HepG2 (cell line): ENCODE data around the gene LAMA1. TPM values are rescaled to one million over a fixed set of nuclear protein-coding genes. Genes with fewer than 3 reads are reported as not detected.

Experiments
- ATAC-seq: fragments of 200-7000 bp; cut with Tn5 transposase; 3 replicates; pipeline ENCODE4 v1.9.1; 2020; ENCODE audit warnings: mild to moderate bottlenecking, moderate library complexity
- BruUV-seq: library from RNA; stranded (reverse); fragments of 400-500 nt; replicated peaks from 2 replicates; lab custom pipeline; 2021; lab: Mats Ljungman, UMichigan
- CTCF ChIA-PET: fragments of 300-600 bp; formaldehyde crosslinking; extraction: SDS; loops from one replicate; lab custom pipeline; 2021; ENCODE audit warnings: low total read pairs, inconsistent platforms, low intra/inter-chr PET ratio; lab: Yijun Ruan, JAX
- POLR2A ChIA-PET: fragments of 350-600 bp; sonication (Branson Sonifier 250); formaldehyde crosslinking; loops from one replicate; lab custom pipeline; 2020; ENCODE audit warnings: antibody characterized with exemption, inconsistent platforms; lab: Yijun Ruan, JAX
- DNase-seq: peaks from one replicate; pipeline ENCODE4 v3.0.0-alpha.2; 2015; ENCODE audit warnings: low spot score
- FAIRE-seq: peaks from 3 replicates; lab custom pipeline; 2011; peaks lifted over from hg19 to GRCh38; lab: Jason Lieb, UNC
- H2AFZ ChIP-seq: one replicate; pipeline ENCODE4 v1.6.1; 2011; ENCODE audit warnings: low read length, inconsistent platforms
- H3K27ac ChIP-seq: fragments of 300-600 bp; 3 replicates; pipeline ENCODE4 v1.8.0; 2011; ENCODE audit warnings: mixed run types, mild to moderate bottlenecking, mixed read lengths, low read length, inconsistent platforms; ENCODE audit not compliant: insufficient read depth; ENCODE audit errors: extremely low read length
- H3K27me3 ChIP-seq, 2 experiments: fragments of 200-600 bp in 1 of 2; 2 replicates in 1 of 2; 3 replicates in 1 of 2; pipeline versions ENCODE4 v1.6.0 to v1.8.0; 2011; ENCODE audit warnings: low read length in 2 of 2, mild to moderate bottlenecking in 2 of 2, moderate library complexity in 2 of 2, inconsistent platforms in 1 of 2; ENCODE audit not compliant: insufficient read depth in 2 of 2, control insufficient read depth in 1 of 2
- H3K36me3 ChIP-seq, 2 experiments: fragments of 200-600 bp in 1 of 2; replicated peaks in 1 of 2; 2 replicates in 1 of 2; 3 replicates in 1 of 2; pipeline versions ENCODE4 v1.5.1 to v1.8.0; 2011; ENCODE audit warnings: low read length in 2 of 2, inconsistent platforms in 1 of 2; ENCODE audit not compliant: insufficient read depth in 2 of 2, control insufficient read depth in 1 of 2
- H3K4me1 ChIP-seq: 2 replicates; pipeline ENCODE4 v1.5.1; 2012; ENCODE audit warnings: low read length, inconsistent platforms; ENCODE audit not compliant: insufficient read depth
- H3K4me2 ChIP-seq: 2 replicates; pipeline ENCODE4 v1.6.0; 2011; ENCODE audit warnings: low read depth, low read length, inconsistent platforms
- H3K4me3 ChIP-seq, 3 experiments: fragments of 200-600 bp in 1 of 3; sonication (generic), shearing (Covaris generic) in 1 of 3; replicated peaks in 1 of 3; 2 replicates each; pipeline ENCODE4 v1.5.1; 2011 to 2016; ENCODE audit warnings: low read length in 3 of 3, inconsistent platforms in 2 of 3, low read depth in 2 of 3, mild to moderate bottlenecking in 2 of 3, control low read depth in 1 of 3, mixed read lengths in 1 of 3; ENCODE audit not compliant: insufficient read depth in 1 of 3
- H3K79me2 ChIP-seq: one replicate; pipeline ENCODE4 v1.6.1; 2011; ENCODE audit warnings: low read length, inconsistent platforms; ENCODE audit not compliant: insufficient read depth
- H3K9ac ChIP-seq: 2 replicates; pipeline ENCODE4 v1.6.0; 2011; ENCODE audit warnings: mild to moderate bottlenecking, low read depth, low read length, inconsistent platforms; ENCODE audit not compliant: insufficient read depth
- H3K9me3 ChIP-seq: 2 replicates; pipeline ENCODE4 v1.5.1; 2012; ENCODE audit warnings: mild to moderate bottlenecking, low read length
- H4K20me1 ChIP-seq: 2 replicates; pipeline ENCODE4 v1.6.0; 2011; ENCODE audit warnings: inconsistent platforms, mild to moderate bottlenecking, low read length, moderate library complexity; ENCODE audit not compliant: insufficient read depth
- GATAD1 ChIP-seq: IDR thresholded peaks from 2 replicates; pipeline ENCODE4 v1.6.1; 2016; ENCODE audit warnings: missing genetic modification reagents, missing compliant biosample characterization
- HDAC1 ChIP-seq: sonication (generic); formaldehyde crosslinking; IDR thresholded peaks from 2 replicates; pipeline ENCODE4 v1.5.1; 2020; ENCODE audit warnings: mild to moderate bottlenecking, missing genetic modification reagents
- MATR3 ChIP-seq: sonication (generic); formaldehyde crosslinking; IDR thresholded peaks from 2 replicates; pipeline ENCODE4 v1.4.0; 2020; ENCODE audit warnings: missing genetic modification reagents
- MNT ChIP-seq: fragments of 450-650 bp; IDR thresholded peaks from 2 replicates; pipeline ENCODE4 v1.6.1; 2016
- ZBTB7A ChIP-seq: sonication (generic); formaldehyde crosslinking; IDR thresholded peaks from 2 replicates; pipeline ENCODE4 v1.8.0; 2022; ENCODE audit warnings: mild to moderate bottlenecking, missing genetic modification reagents
- ZMYM2 ChIP-seq: sonication (generic); formaldehyde crosslinking; IDR thresholded peaks from 2 replicates; pipeline ENCODE4 v1.8.0; 2022; ENCODE audit warnings: mild to moderate bottlenecking, missing genetic modification reagents
- ZNF331 ChIP-seq: sonication (generic); formaldehyde crosslinking; IDR thresholded peaks from 2 replicates; pipeline ENCODE4 v1.4.0; 2020; ENCODE audit warnings: missing genetic modification reagents
- ZNF382 ChIP-seq: sonication (generic); formaldehyde crosslinking; IDR thresholded peaks from 2 replicates; pipeline ENCODE4 v1.5.0; 2020; ENCODE audit warnings: missing genetic modification reagents, mild to moderate bottlenecking, borderline replicate concordance
- ZNF563 ChIP-seq: sonication (generic); formaldehyde crosslinking; IDR thresholded peaks from 2 replicates; pipeline ENCODE4 v1.8.0; 2022; ENCODE audit warnings: mild to moderate bottlenecking, moderate library complexity, missing genetic modification reagents
- ZNF570 ChIP-seq: sonication (generic); formaldehyde crosslinking; IDR thresholded peaks from 2 replicates; pipeline ENCODE4 v1.4.0; 2020; ENCODE audit warnings: mild to moderate bottlenecking, missing genetic modification reagents, borderline replicate concordance
- ZNF670 ChIP-seq: sonication (generic); formaldehyde crosslinking; IDR thresholded peaks from 2 replicates; pipeline ENCODE4 v1.8.0; 2022; ENCODE audit warnings: mild to moderate bottlenecking, missing genetic modification reagents, borderline replicate concordance
- WGBS: methylation state at CpG from one replicate; pipeline ENCODE4 v1.1.6; 2017; ENCODE audit warnings: low lambda C conversion rate; 5-methylcytosine and 5-hydroxymethylcytosine counted together
- in situ Hi-C: cut with HindIII; loops from 2 replicates; pipeline ENCODE4 v1.10.0; 2017; ENCODE audit warnings: low pct_unique_long_range_greater_than_20kb; ENCODE audit not compliant: extremely low pct_ligation_motif_present
- intact Hi-C: fragments of 100-400 bp; cut with micrococcal nuclease; formaldehyde crosslinking; loops from one replicate; pipeline ENCODE4 v1.10.0; 2022; ENCODE audit not compliant: unreplicated experiment
- polyA plus RNA-seq, 8 experiments: library from polyadenylated mRNA; depleted of rRNA in 3 of 8; stranded (reverse) in 7 of 8; unstranded in 1 of 8; fragments of >200 nt; fragmentation: Illumina TruSeq in 4 of 8; extraction: Trizol in 4 of 8; gene quantifications; 2 replicates each; pipeline versions ENCODE4 v1.2.1 to v1.2.3, GENCODE V29; 2011 to 2016; ENCODE audit warnings: low read depth in 4 of 8, missing spikeins in 1 of 8, mixed read lengths in 1 of 8; ENCODE audit not compliant: insufficient read depth in 1 of 8
- total RNA-seq, 5 experiments: library from RNA; depleted of rRNA; stranded (reverse); fragments of >200 nt; fragmentation: Illumina TruSeq; extraction: Trizol; gene quantifications; 2 replicates each; pipeline ENCODE4 v1.2.3, GENCODE V29; 2016; ENCODE audit warnings: low read depth in 1 of 5
- TF ChIP-seq, protein P1 (sequence below): fragments of 450-650 bp; IDR thresholded peaks from 2 replicates; pipeline ENCODE4 v1.6.1; 2017

Gene LAMA1
- total and polyA plus RNA-seq, 2 of the 13 experiments (the other 11 are each of a cell fraction or from before 2014, with no cell fraction given) = 0.05 to 0.44 TPM

DNA sequence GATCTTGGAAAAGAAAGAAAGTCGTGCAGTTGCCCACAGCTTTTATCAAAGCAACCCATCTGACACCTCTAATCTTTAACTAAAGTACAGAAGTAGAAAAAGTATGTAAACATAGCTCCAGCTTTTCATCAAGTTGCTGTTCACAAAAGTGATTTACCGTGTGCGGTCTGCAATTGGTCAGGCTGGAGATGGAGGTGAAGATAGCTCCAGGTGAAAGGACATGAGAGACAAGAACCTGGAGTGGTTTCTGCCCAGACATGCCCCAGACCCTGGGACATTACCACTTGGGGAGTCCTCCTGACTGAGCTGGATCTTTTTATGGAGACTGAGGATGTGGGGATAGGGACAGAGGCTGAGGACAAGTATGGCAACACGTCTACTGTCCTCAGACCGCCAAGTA lies 82.7 kb downstream of the LAMA1 start (continued):
- no peak for TF ChIP-seq MNT
- TF ChIP-seq GATAD1 = no peak
- TF ChIP-seq, protein P1, sequence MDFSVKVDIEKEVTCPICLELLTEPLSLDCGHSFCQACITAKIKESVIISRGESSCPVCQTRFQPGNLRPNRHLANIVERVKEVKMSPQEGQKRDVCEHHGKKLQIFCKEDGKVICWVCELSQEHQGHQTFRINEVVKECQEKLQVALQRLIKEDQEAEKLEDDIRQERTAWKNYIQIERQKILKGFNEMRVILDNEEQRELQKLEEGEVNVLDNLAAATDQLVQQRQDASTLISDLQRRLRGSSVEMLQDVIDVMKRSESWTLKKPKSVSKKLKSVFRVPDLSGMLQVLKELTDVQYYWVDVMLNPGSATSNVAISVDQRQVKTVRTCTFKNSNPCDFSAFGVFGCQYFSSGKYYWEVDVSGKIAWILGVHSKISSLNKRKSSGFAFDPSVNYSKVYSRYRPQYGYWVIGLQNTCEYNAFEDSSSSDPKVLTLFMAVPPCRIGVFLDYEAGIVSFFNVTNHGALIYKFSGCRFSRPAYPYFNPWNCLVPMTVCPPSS = no peak
- no peak for TF ChIP-seq ZMYM2 (CRISPR knock-in tag)
- no peak for TF ChIP-seq HDAC1 (CRISPR knock-in tag)

GRCh38 chr18:7032537-7032936 lies 85.1 kb downstream of the LAMA1 start:
- no peaks in the 10 kb centered on the region for H3K9me3 ChIP-seq
- TF ChIP-seq ZNF563 = no peak
- TF ChIP-seq MATR3 (CRISPR knock-in tag) = no peak
- no peak for TF ChIP-seq ZNF331
- no peak for TF ChIP-seq ZBTB7A (CRISPR knock-in tag)
- TF ChIP-seq ZNF382 (CRISPR knock-in tag) = no peak
- no peak for TF ChIP-seq ZNF570 (CRISPR knock-in tag)
- TF ChIP-seq ZNF670 = no peak
- TF ChIP-seq, all 625 proteins: peak for 0
- Histone ChIP-seq H4K20me1 (no peaks in the 10 kb centered on the region), H3K79me2 (no peaks in the 10 kb centered on the region), H2AFZ (no peak overlapping the region), H3K4me2 (no peak overlapping the region), H3K9ac (no peak overlapping the region), H3K4me3 (no peak overlapping the region), H3K36me3 (no peaks in the 10 kb centered on the region), H3K27ac (no peak overlapping the region), H3K27me3 (no peaks in the 10 kb centered on the region), H3K4me1 (peaks cover 12% of the 10 kb centered on the region)
- DNase-seq (no peak), FAIRE-seq (no peak), ATAC-seq (no peak)
- in situ Hi-C loops = loop anchor here (25.0 kb wide), 1 partner anchor 130 kb away; no protein-coding TSS in a partner anchor
- WGBS = 88% methylated on average over 3 of the region's 3 CpGs
- no TSS peak for BruUV-seq
- CTCF ChIA-PET = no interaction called here
- POLR2A ChIA-PET = no interaction called here
- intact Hi-C loops = no loop called here
